Activated CD8-positive, alpha-beta memory T cell treated with anti-CD3 and anti-CD28 coated beads, Interleukin-2, amount 50 U/mL, for 48 hours (primary cell): ENCODE data around the gene IFT25.
"Not testable (repeated sequence)": the region's sequence is repeated elsewhere in the genome, so short reads cannot be mapped to it uniquely, and the experiment has no call there.

Source experiments
- DNase-seq: peaks from one replicate; pipeline ENCODE4 v3.0.0-alpha.2; 2020

Gene IFT25

DNA sequence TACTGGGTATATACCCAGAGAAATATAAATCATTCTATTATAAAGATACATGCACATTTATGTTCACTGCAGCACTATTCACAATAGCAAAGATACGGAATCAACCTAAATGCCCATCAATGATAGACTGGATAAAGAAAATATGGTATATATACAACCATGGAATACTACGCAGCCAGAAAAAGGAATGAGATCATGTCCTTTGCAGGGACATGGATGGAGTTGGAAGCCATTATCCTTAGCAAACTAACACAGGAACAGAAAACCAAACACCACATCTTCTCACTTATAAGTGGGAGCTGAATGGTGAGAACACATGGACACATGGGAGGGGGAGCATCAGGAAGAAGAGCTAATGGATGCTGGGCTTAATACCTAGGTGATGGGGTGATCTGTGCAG, 63.6 kb downstream of the IFT25 start:
- not testable (repeated sequence) for DNase-seq

DNA sequence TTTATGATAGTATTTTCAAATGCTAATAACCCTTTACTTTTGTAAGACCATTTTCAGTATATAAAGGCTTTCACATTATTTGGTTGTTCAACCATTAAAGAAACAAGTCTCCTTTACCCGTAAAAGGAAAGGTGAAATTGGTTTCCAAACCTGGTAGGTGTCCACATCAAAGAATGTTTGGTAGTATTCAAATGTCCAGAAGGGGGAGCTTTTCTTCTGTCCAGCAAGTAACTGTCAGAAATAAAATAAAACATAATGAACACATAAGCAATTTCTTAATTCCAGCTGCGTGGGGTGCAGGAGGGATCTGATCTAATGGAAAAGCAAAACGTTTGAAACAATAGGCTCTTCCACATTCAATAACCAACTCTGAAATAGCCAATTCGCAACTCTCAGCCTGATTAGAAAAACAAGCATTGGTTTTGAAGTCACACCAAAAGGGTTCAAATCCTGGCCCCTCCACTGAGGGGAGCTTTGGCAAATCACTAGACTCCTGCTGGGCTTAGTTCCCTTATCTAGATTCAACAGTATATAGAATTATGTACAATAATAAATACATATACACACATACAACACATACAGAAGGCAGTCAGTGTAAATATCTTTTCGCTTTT, 66.9 kb downstream of the IFT25 start:
- DNase-seq: no peak

DNA sequence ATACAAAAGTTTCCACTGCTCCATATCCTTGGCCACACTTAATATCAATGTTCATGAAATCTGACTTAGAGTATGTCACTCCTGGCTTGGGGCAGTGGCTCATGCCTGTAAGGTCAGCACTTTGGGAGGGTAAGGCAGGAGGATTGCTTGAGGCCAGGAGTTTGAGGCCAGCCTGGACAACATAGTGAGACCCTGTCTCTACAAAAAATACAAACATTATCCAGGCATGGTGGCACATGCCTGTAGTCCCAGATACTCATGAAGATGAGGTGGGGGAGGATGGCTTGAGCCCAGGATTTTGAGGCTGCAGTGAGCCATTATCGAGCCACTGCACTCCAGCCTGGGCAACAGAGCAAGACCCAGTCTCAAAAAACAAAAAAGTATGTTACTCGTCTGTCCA, 70.3 kb downstream of the IFT25 start:
- DNase-seq: not testable (repeated sequence)

DNA sequence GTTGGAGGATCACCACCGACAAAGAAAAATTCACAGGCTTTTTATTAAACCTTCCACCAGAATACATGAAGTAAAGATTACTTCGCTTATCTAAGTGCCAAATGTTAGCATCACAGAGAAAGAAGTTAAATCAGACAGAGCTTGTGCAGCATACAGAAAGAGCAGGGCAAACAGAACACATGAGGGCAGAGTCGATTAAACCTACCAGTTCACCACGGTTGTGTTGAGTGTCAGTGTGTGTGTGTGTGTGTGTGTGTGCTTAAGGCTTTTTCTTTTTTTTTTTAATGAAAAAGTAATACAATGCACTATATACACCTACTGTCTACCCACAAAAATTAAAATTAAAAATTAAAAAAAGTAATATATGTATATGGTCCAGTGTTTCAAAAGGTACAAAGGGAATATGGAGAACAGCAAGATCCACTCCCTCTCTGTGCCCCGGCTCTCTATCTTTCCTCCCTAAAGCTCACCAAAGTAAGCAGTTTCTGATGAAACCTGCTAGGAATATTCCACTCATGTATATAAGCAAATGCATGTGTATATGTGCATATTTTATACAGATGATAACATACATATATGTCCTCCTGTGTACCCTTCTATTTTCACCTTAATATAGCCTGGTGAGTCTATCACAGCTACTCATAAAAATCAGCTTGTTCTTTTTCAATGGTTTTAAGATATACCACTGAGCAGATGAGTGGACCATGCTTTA, 73.6 kb downstream of the IFT25 start:
- DNase-seq: no peak
